ENCODE measurements around the gene OR51A2. TPM values are rescaled to one million over a fixed set of nuclear protein-coding genes. Genes with fewer than 3 reads are reported as not detected.
A peak's percentile ranks its signal among the peaks of the same experiment; 100 is the strongest.

Gene OR51A2
- total and polyA plus RNA-seq, 2 donors from 2014 or later, result not detected

DNA sequence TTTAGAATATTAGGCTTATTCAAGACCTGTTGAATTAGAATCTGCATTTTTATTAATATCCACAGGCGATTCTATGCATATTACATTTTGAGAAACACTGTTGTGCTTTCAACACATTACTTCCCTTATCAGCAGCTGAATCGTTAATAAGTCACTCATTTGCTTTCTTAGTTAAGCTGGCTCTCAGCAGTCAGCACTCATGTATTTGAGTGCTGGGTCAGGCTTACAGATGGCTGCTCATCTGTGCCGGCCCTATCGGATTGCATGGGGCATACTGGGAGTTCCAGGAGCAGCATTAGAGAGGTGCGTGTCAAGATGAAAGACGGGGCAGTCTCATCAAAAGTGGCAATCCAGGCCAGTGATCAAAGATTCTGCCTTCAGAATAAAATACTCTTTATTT, 28.3 kb upstream of the OR51A2 start:
- Histone ChIP-seq H3K27ac (ENCODE audit: low read depth in 2 of 2, low read length in 2 of 2) (no peak overlapping the region), H3K36me3 (ENCODE audit: control insufficient read depth in 2 of 3, insufficient read depth in 3 of 3, low read length in 3 of 3) (no peaks in the 10 kb centered on the region), H3K27me3 (ENCODE audit: control insufficient read depth, insufficient read depth, low read length) (no peaks in the 10 kb centered on the region), H3K9me3 (ENCODE audit: control insufficient read depth in 2 of 3, insufficient read depth in 1 of 3, low read length in 3 of 3) (no peaks in the 10 kb centered on the region), H3K9ac (ENCODE audit: low read length in 3 of 3) (no peak overlapping the region), H3K4me1 (ENCODE audit: control insufficient read depth in 2 of 3, insufficient read depth in 2 of 3, low read depth in 1 of 3, low read length in 3 of 3) (peaks cover 0 to 3% (median 0%) of the 10 kb centered on the region in 3 donors), H3K4me3 (ENCODE audit: low read length in 3 of 3) (no peak overlapping the region)
- no peak for TF ChIP-seq CTCF (IDR thresholded peaks at IDR 0.05; ENCODE audit: borderline replicate concordance, extremely low read depth, insufficient read depth)
- DNase-seq (peak; percentile 37 to 93 (median 73)), FAIRE-seq (no peak)
- intact Hi-C loops (cut with DNase I), result no loop called here

GRCh38 chr11:4982678-4983077, 27.2 kb upstream of the OR51A2 start:
- H3K4me3 ChIP-seq (ENCODE audit: low read length in 3 of 3), result no peak overlapping the region
- TF ChIP-seq CTCF (IDR thresholded peaks at IDR 0.05; ENCODE audit: borderline replicate concordance, extremely low read depth, insufficient read depth), result no peak
- no peaks in the 10 kb centered on the region for H3K36me3 ChIP-seq (ENCODE audit: control insufficient read depth in 2 of 3, insufficient read depth in 3 of 3, low read length in 3 of 3)
- H3K4me1 ChIP-seq (ENCODE audit: control insufficient read depth in 2 of 3, insufficient read depth in 2 of 3, low read depth in 1 of 3, low read length in 3 of 3), result peaks cover 0 to 3% (median 0%) of the 10 kb centered on the region in 3 donors
- H3K27me3 ChIP-seq (ENCODE audit: control insufficient read depth, insufficient read depth, low read length), result no peaks in the 10 kb centered on the region
- no peaks in the 10 kb centered on the region for H3K9me3 ChIP-seq (ENCODE audit: control insufficient read depth in 2 of 3, insufficient read depth in 1 of 3, low read length in 3 of 3)
- DNase-seq, result no peak
- no peak overlapping the region for H3K9ac ChIP-seq (ENCODE audit: low read length in 3 of 3)
- no peak for FAIRE-seq
- intact Hi-C loops (cut with DNase I), result no loop called here
- no peak overlapping the region for H3K27ac ChIP-seq (ENCODE audit: low read depth in 2 of 2, low read length in 2 of 2)

DNA sequence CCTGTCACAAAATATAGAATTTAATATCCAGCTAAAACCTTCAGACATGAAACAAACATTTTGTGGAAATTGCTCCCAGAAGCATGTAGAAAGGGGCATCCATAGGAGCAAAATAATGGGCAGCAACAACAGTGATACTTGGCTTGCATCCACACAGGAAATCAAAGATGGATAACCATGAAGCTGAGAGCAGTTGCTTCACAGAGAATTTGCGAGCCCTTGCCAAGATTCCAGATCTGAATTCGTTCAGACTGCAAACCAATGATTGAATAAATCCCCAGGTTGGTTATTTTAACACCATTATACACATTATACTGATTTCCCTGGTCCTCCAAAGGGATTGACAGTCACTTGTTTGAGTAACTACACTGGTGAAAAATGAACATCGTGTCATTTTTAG, 23.5 kb upstream of the OR51A2 start:
- FAIRE-seq, result no peak
- no peaks in the 10 kb centered on the region for H3K9me3 ChIP-seq (ENCODE audit: control insufficient read depth in 2 of 3, insufficient read depth in 1 of 3, low read length in 3 of 3)
- peaks cover 0 to 3% (median 0%) of the 10 kb centered on the region in 3 donors for H3K4me1 ChIP-seq (ENCODE audit: control insufficient read depth in 2 of 3, insufficient read depth in 2 of 3, low read depth in 1 of 3, low read length in 3 of 3)
- intact Hi-C loops (cut with DNase I), result no loop called here
- H3K9ac ChIP-seq (ENCODE audit: low read length in 3 of 3), result no peak overlapping the region
- no peak for TF ChIP-seq CTCF (IDR thresholded peaks at IDR 0.05; ENCODE audit: borderline replicate concordance, extremely low read depth, insufficient read depth)
- H3K27ac ChIP-seq (ENCODE audit: low read depth in 2 of 2, low read length in 2 of 2), result no peak overlapping the region
- DNase-seq, result no peak
- no peaks in the 10 kb centered on the region for H3K36me3 ChIP-seq (ENCODE audit: control insufficient read depth in 2 of 3, insufficient read depth in 3 of 3, low read length in 3 of 3)
- H3K27me3 ChIP-seq (ENCODE audit: control insufficient read depth, insufficient read depth, low read length), result no peaks in the 10 kb centered on the region
- no peak overlapping the region for H3K4me3 ChIP-seq (ENCODE audit: low read length in 3 of 3)

DNA sequence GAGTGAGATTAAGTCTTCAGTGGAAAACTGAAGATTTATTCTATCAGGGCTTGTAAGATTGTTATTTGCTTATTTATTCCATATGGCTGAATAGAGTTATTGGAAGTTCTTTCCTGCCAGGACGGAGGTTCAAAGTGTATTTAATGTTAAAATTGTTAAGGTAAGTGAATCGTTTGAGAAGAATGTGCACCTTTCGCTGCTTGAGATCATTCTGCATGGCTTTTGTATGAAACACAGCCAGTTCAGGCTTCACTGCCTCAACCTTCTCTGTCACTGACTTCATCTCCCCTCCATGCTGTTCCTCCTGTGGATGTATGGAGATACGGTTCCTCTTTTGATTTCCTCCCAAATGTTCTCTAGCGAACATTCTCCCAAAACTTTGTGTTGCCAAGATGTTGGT, 19.9 kb upstream of the OR51A2 start:
- H3K9ac ChIP-seq (ENCODE audit: low read length in 3 of 3), result no peak overlapping the region
- no peaks in the 10 kb centered on the region for H3K9me3 ChIP-seq (ENCODE audit: control insufficient read depth in 2 of 3, insufficient read depth in 1 of 3, low read length in 3 of 3)
- intact Hi-C loops (cut with DNase I), result no loop called here
- no peak overlapping the region for H3K27ac ChIP-seq (ENCODE audit: low read depth in 2 of 2, low read length in 2 of 2)
- no peaks in the 10 kb centered on the region for H3K36me3 ChIP-seq (ENCODE audit: control insufficient read depth in 2 of 3, insufficient read depth in 3 of 3, low read length in 3 of 3)
- DNase-seq, result no peak
- no peak for TF ChIP-seq CTCF (IDR thresholded peaks at IDR 0.05; ENCODE audit: borderline replicate concordance, extremely low read depth, insufficient read depth)
- FAIRE-seq, result no peak
- H3K27me3 ChIP-seq (ENCODE audit: control insufficient read depth, insufficient read depth, low read length), result no peaks in the 10 kb centered on the region
- no peak overlapping the region for H3K4me3 ChIP-seq (ENCODE audit: low read length in 3 of 3)
- H3K4me1 ChIP-seq (ENCODE audit: control insufficient read depth in 2 of 3, insufficient read depth in 2 of 3, low read depth in 1 of 3, low read length in 3 of 3), result no peaks in the 10 kb centered on the region

Measured in kidney (tissue), 14 donors.